Nephron (organoid): Measurements from ENCODE around the gene RUNX2.

Experiments
- H3K27ac Mint-ChIP-seq, 3 experiments: 2 replicates each; pipeline ENCODE4 v1.8.0; 2020; ENCODE audit warnings: mixed read lengths in 3 of 3, mild to moderate bottlenecking in 2 of 3, moderate library complexity in 1 of 3
- H3K27me3 Mint-ChIP-seq: 2 replicates; pipeline ENCODE4 v1.8.0; 2021; ENCODE audit warnings: low read depth, mild to moderate bottlenecking, moderate library complexity, mixed read lengths
- H3K36me3 Mint-ChIP-seq: 2 replicates; pipeline ENCODE4 v1.8.0; 2020; ENCODE audit warnings: low read depth, mixed read lengths
- H3K4me1 Mint-ChIP-seq: 2 replicates; pipeline ENCODE4 v1.8.0; 2020; ENCODE audit warnings: mixed read lengths
- H3K4me3 Mint-ChIP-seq, 3 experiments: 2 replicates each; pipeline ENCODE4 v1.8.0; 2020; ENCODE audit warnings: mild to moderate bottlenecking in 3 of 3, mixed read lengths in 3 of 3, moderate library complexity in 2 of 3
- H3K9me3 Mint-ChIP-seq: 2 replicates; pipeline ENCODE4 v1.8.0; 2020; ENCODE audit warnings: mixed read lengths
- CTCF ChIP-seq, 3 experiments: fragments of 200-600 bp; sonication (generic); IDR thresholded peaks; one replicate each; pipeline ENCODE4 v1.5.0; 2021; ENCODE audit warnings: antibody characterized with exemption in 3 of 3; ENCODE audit not compliant: unreplicated experiment in 3 of 3

Gene RUNX2

GRCh38 chr6:45488889-45489288, 160.8 kb downstream of the RUNX2 start:
- Mint-ChIP-seq H3K36me3 (no peaks in the 10 kb centered on the region), H3K27me3 (no peaks in the 10 kb centered on the region), H3K4me1 (peaks cover 15% of the 10 kb centered on the region), H3K4me3 (no peak overlapping the region), H3K9me3 (no peaks in the 10 kb centered on the region), H3K27ac (no peak overlapping the region)
- no peak for TF ChIP-seq CTCF (IDR thresholded peaks at IDR 0.05; ENCODE audit: unreplicated experiment in 3 of 3)

- Mint-ChIP-seq H3K9me3 (no peaks in the 10 kb centered on the region), H3K27ac (no peak overlapping the region)
- no peak for TF ChIP-seq CTCF (IDR thresholded peaks at IDR 0.05; ENCODE audit: unreplicated experiment in 3 of 3)
These were observed 163.1 kb downstream of the RUNX2 start for GRCh38 chr6:45491048-45491735.

GRCh38 chr6:45491874-45492273, 163.7 kb downstream of the RUNX2 start:
- Mint-ChIP-seq H3K27ac (no peak overlapping the region), H3K4me1 (peaks cover 15% of the 10 kb centered on the region), H3K27me3 (no peaks in the 10 kb centered on the region), H3K36me3 (no peaks in the 10 kb centered on the region), H3K9me3 (no peaks in the 10 kb centered on the region), H3K4me3 (no peak overlapping the region)
- TF ChIP-seq CTCF (IDR thresholded peaks at IDR 0.05; ENCODE audit: unreplicated experiment in 3 of 3): no peak

More at GRCh38 chr6:45491048-45491735, 163.1 kb downstream of the RUNX2 start:
- no peaks in the 10 kb centered on the region for H3K36me3 Mint-ChIP-seq
- H3K4me3 Mint-ChIP-seq: no peak overlapping the region
- no peaks in the 10 kb centered on the region for H3K27me3 Mint-ChIP-seq
- peaks cover 15% of the 10 kb centered on the region for H3K4me1 Mint-ChIP-seq

- H3K4me3 Mint-ChIP-seq: no peak overlapping the region
- TF ChIP-seq CTCF (IDR thresholded peaks at IDR 0.05; ENCODE audit: unreplicated experiment in 3 of 3): no peak
- peaks cover 9% of the 10 kb centered on the region for H3K4me1 Mint-ChIP-seq
These were observed 165.6 kb downstream of the RUNX2 start for GRCh38 chr6:45493761-45494160.

GRCh38 chr6:45494416-45495135, 166.4 kb downstream of the RUNX2 start:
- Mint-ChIP-seq H3K27ac (no peak overlapping the region), H3K4me1 (peaks cover 8% of the 10 kb centered on the region), H3K36me3 (no peaks in the 10 kb centered on the region), H3K4me3 (no peak overlapping the region), H3K9me3 (no peaks in the 10 kb centered on the region), H3K27me3 (no peaks in the 10 kb centered on the region)
- no peak for TF ChIP-seq CTCF (IDR thresholded peaks at IDR 0.05; ENCODE audit: unreplicated experiment in 3 of 3)

More at GRCh38 chr6:45493761-45494160, 165.6 kb downstream of the RUNX2 start:
- H3K27me3 Mint-ChIP-seq: no peaks in the 10 kb centered on the region
- H3K36me3 Mint-ChIP-seq: no peaks in the 10 kb centered on the region
- H3K9me3 Mint-ChIP-seq: no peaks in the 10 kb centered on the region
- H3K27ac Mint-ChIP-seq: no peak overlapping the region
